IMR-90 (cell line): ENCODE results near the gene NMRAL1.

Experiments
- POLR2A ChIP-seq: IDR thresholded peaks from 2 replicates; pipeline ENCODE4 v1.6.1; 2012; ENCODE audit warnings: mild to moderate bottlenecking, low read depth, low read length
- RAD21 ChIP-seq: IDR thresholded peaks from 2 replicates; pipeline ENCODE4 v1.6.1; 2012; ENCODE audit warnings: low read length, improper control_type of control experiment
- TF ChIP-seq, protein P1 (sequence below): conservative IDR thresholded peaks from 2 replicates; pipeline ENCODE4 v1.5.1; 2012; ENCODE audit warnings: mild to moderate bottlenecking, low read depth, low read length, improper control_type of control experiment

- no peak for TF ChIP-seq POLR2A
- TF ChIP-seq, protein P1, sequence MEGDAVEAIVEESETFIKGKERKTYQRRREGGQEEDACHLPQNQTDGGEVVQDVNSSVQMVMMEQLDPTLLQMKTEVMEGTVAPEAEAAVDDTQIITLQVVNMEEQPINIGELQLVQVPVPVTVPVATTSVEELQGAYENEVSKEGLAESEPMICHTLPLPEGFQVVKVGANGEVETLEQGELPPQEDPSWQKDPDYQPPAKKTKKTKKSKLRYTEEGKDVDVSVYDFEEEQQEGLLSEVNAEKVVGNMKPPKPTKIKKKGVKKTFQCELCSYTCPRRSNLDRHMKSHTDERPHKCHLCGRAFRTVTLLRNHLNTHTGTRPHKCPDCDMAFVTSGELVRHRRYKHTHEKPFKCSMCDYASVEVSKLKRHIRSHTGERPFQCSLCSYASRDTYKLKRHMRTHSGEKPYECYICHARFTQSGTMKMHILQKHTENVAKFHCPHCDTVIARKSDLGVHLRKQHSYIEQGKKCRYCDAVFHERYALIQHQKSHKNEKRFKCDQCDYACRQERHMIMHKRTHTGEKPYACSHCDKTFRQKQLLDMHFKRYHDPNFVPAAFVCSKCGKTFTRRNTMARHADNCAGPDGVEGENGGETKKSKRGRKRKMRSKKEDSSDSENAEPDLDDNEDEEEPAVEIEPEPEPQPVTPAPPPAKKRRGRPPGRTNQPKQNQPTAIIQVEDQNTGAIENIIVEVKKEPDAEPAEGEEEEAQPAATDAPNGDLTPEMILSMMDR: no peak
- no peak for TF ChIP-seq RAD21
These were observed 24.0 kb downstream of the NMRAL1 start for GRCh38 chr16:4450430-4450829.
